H1 (cell line): Measurements from ENCODE around the gene HOXB3. TPM values are rescaled to one million over a fixed set of nuclear protein-coding genes. Genes with fewer than 3 reads are reported as not detected.

Experiments used
- BACH1 ChIP-seq: IDR thresholded peaks from 2 replicates; pipeline ENCODE4 v1.6.1; 2012; ENCODE audit warnings: low read length, improper control_type of control experiment
- BCL11A ChIP-seq, 2 experiments: IDR thresholded peaks; one replicate each; pipeline ENCODE4 v1.6.1; 2011; ENCODE audit warnings: low read depth in 2 of 2, low read length in 2 of 2, mild to moderate bottlenecking in 2 of 2
- CREB1 ChIP-seq: IDR thresholded peaks from 2 replicates; pipeline ENCODE4 v1.6.1; 2012; ENCODE audit warnings: inconsistent platforms
- GABPA ChIP-seq: IDR thresholded peaks from 2 replicates; pipeline ENCODE4 v1.6.1; 2011; ENCODE audit warnings: mild to moderate bottlenecking, low read length, moderate library complexity, borderline replicate concordance; ENCODE audit not compliant: insufficient read depth
- HDAC6 ChIP-seq: IDR thresholded peaks from one replicate; pipeline ENCODE4 v1.7.1; 2012; ENCODE audit warnings: low read depth, mild to moderate bottlenecking, inconsistent platforms, low read length, moderate library complexity
- JUND ChIP-seq: IDR thresholded peaks from 2 replicates; pipeline ENCODE4 v1.6.1; 2011; ENCODE audit warnings: mild to moderate bottlenecking, improper control_type of control experiment, low read length
- KDM4A ChIP-seq: IDR thresholded peaks from one replicate; pipeline ENCODE4 v1.7.1; 2012; ENCODE audit warnings: low read depth, mild to moderate bottlenecking, moderate library complexity, low read length, inconsistent platforms; ENCODE audit not compliant: severe bottlenecking
- NANOG ChIP-seq: IDR thresholded peaks from 2 replicates; pipeline ENCODE4 v1.6.1; 2011; ENCODE audit warnings: low read length, low read depth, mild to moderate bottlenecking, inconsistent platforms; ENCODE audit not compliant: insufficient read depth, poor library complexity, severe bottlenecking
- RBBP5 ChIP-seq: IDR thresholded peaks from 2 replicates; pipeline ENCODE4 v1.7.1; 2012; ENCODE audit warnings: low read depth, mild to moderate bottlenecking, inconsistent platforms, low read length, moderate library complexity, borderline replicate concordance
- RFX5 ChIP-seq: IDR thresholded peaks from 2 replicates; pipeline ENCODE4 v1.6.1; 2011; ENCODE audit warnings: low read depth, low read length, improper control_type of control experiment, borderline replicate concordance
- SUZ12 ChIP-seq: fragments of 200-600 bp; sonication (generic); IDR thresholded peaks from 2 replicates; pipeline ENCODE4 v1.6.1; 2012; ENCODE audit warnings: mild to moderate bottlenecking, inconsistent platforms, low read length, moderate library complexity, mixed read lengths
- polyA plus RNA-seq, 7 experiments: library from polyadenylated mRNA; depleted of rRNA in 3 of 7; stranded (reverse) in 5 of 7; unstranded in 2 of 7; fragments of >200 nt in 5 of 7; fragments of 200-250 nt in 2 of 7; gene quantifications; 1 replicate in 5 of 7; 2 replicates in 1 of 7; 4 replicates in 1 of 7; pipeline versions ENCODE4 v1.2.1 to v1.2.3, GENCODE V29; 2011 to 2013; ENCODE audit warnings: missing spikeins in 2 of 7, mixed read lengths in 2 of 7
- total RNA-seq: library from RNA; stranded (reverse); fragmentation: NEBNext Ultra II Directional; extraction: Animal tissue kit (Norgen Biotek cat#: 25700); gene quantifications from 2 replicates; pipeline ENCODE4 v1.2.1, GENCODE V29; 2021
- TF ChIP-seq, protein P1 (sequence below): IDR thresholded peaks from 2 replicates; pipeline ENCODE4 v1.6.1; 2011; ENCODE audit warnings: low read length, improper control_type of control experiment

The HOXB3 gene
- total and polyA plus RNA-seq, 2 of the 8 experiments (the other 6 are each of a cell fraction or from before 2014, with no cell fraction given), result not detected

DNA sequence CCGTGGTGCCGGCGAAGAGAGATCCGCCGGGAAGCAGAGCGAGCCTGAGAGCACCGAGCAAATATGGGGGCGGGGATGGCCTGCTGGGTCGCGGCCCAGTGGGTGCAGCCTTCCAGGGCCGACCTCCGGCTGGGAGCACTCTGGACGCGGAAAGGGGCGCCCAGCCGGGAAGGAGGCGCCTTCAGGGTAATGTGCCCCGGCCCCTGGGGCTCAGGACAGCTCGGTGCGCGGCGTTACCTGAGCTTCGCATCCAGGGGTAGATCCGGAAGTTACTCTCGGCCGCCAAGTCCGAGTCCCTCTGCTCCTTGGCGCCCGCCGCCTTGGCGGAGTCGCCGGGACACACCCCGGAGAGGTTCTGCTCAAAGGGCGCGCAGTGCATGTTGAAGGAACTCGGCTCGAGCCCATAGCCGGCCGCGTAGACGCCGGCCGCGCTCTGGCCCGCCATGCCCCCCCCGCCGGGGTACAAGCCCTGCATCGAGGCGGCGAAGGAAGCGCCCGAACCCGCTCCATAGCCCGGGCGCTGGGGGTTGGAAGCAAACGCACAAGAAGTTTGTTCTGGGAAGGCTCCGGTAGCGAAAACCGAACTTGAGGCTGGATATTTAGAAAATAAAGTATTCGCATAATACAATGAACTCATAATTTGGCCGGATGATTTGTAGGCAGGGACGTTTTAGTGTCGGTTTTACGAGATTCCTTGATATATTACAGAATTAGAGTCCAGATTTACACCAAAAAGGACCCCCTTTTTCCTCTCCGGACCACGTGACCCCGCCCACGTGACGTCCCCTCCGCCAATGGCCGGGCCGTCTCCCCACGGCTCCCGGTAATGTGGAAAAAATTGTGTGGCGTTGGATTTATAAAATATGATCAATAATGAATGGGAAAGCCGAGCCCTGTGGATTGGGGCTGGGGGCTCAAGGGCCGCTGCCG lies 20.5 kb upstream of the HOXB3 start, which contains the start of gene HOXB7 (continued):
- TF ChIP-seq GABPA, result no peak
- peak; percentile 99 for TF ChIP-seq SUZ12
- no peak for TF ChIP-seq JUND
- TF ChIP-seq RFX5, result no peak
- TF ChIP-seq, protein P1, sequence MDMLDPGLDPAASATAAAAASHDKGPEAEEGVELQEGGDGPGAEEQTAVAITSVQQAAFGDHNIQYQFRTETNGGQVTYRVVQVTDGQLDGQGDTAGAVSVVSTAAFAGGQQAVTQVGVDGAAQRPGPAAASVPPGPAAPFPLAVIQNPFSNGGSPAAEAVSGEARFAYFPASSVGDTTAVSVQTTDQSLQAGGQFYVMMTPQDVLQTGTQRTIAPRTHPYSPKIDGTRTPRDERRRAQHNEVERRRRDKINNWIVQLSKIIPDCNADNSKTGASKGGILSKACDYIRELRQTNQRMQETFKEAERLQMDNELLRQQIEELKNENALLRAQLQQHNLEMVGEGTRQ, result peak; percentile 98
- no peak for TF ChIP-seq BCL11A (IDR thresholded peaks at IDR 0.05; ENCODE audit: low read depth in 2 of 2, low read length in 2 of 2)
- no peak for TF ChIP-seq HDAC6
- TF ChIP-seq NANOG, result no peak
- no peak for TF ChIP-seq BACH1
- no peak for TF ChIP-seq CREB1
- no peak for TF ChIP-seq RBBP5
- TF ChIP-seq KDM4A, result peak; percentile 44
- TF ChIP-seq, all 59 proteins: peak for 10
